Stimulated activated CD4-positive, alpha-beta T cell treated with anti-CD3 and anti-CD28 coated beads, Interleukin-12 subunit alpha, Interleukin-12 subunit beta, amount 100 ng/mL, for 48 hours (primary cell): ENCODE data around the gene TVP23A.
"Not testable (repeated sequence)": the region's sequence is repeated elsewhere in the genome, so short reads cannot be mapped to it uniquely, and the experiment has no call there.

Source experiments
- DNase-seq, 3 donors: peaks; one replicate each; pipeline ENCODE4 v3.0.0-alpha.2; 2020; ENCODE audit warnings: low read depth in 2 of 3, low spot score in 1 of 3

TVP23A gene

GRCh38 chr16:10806698-10807097 lies 11.9 kb downstream of the TVP23A start:
- DNase-seq = no peak

- no peak for DNase-seq
Measured at GRCh38 chr16:10805334-10805733, 13.3 kb downstream of the TVP23A start.

GRCh38 chr16:10799736-10800135 lies 18.9 kb downstream of the TVP23A start:
- DNase-seq = no peak

- no peak for DNase-seq
Measured at GRCh38 chr16:10791048-10791447, 27.5 kb downstream of the TVP23A start.

GRCh38 chr16:10788630-10789029 lies 30.0 kb downstream of the TVP23A start:
- not testable (repeated sequence) for DNase-seq

- no peak for DNase-seq
Measured at GRCh38 chr16:10787304-10787703, 31.3 kb downstream of the TVP23A start.

GRCh38 chr16:10782628-10783027 lies 36.0 kb downstream of the TVP23A start:
- DNase-seq = no peak

GRCh38 chr16:10780628-10781027 lies 38.0 kb downstream of the TVP23A start:
- DNase-seq = no peak

GRCh38 chr16:10779908-10780307 lies 38.7 kb downstream of the TVP23A start:
- not testable (repeated sequence) for DNase-seq

GRCh38 chr16:10777356-10777755 lies 41.2 kb downstream of the TVP23A start:
- no peak for DNase-seq

- DNase-seq = not testable (repeated sequence)
Measured at GRCh38 chr16:10776923-10777322, 41.7 kb downstream of the TVP23A start.

- DNase-seq = no peak
Measured at GRCh38 chr16:10776280-10776679, 42.3 kb downstream of the TVP23A start.

- no peak for DNase-seq
Measured at GRCh38 chr16:10770907-10771306, 47.7 kb downstream of the TVP23A start.

GRCh38 chr16:10769381-10769780 lies 49.2 kb downstream of the TVP23A start:
- DNase-seq = no peak

GRCh38 chr16:10767127-10767526 lies 51.5 kb downstream of the TVP23A start:
- DNase-seq = no peak

GRCh38 chr16:10765772-10766171 lies 52.8 kb downstream of the TVP23A start:
- no peak for DNase-seq

- no peak for DNase-seq
Measured at GRCh38 chr16:10763456-10763855, 55.1 kb downstream of the TVP23A start.

- no peak for DNase-seq
Measured at GRCh38 chr16:10762336-10763016, 56.1 kb downstream of the TVP23A start.

GRCh38 chr16:10761373-10761772 lies 57.2 kb downstream of the TVP23A start:
- no peak for DNase-seq

GRCh38 chr16:10760858-10761257 lies 57.7 kb downstream of the TVP23A start:
- no peak for DNase-seq

GRCh38 chr16:10756574-10756973 lies 62.0 kb downstream of the TVP23A start:
- DNase-seq = no peak

- DNase-seq = no peak
Measured at GRCh38 chr16:10754941-10755340, 63.7 kb downstream of the TVP23A start.

- DNase-seq = no peak
Measured at GRCh38 chr16:10753670-10754069, 64.9 kb downstream of the TVP23A start.
